NCI-H82 treated with DMSO at 0.1 percent for 48 hours (cell line): ENCODE data around the gene HRH2.

Source experiments
- DNase-seq: peaks from one replicate; lab custom pipeline; 2025; ENCODE audit not compliant: unreplicated experiment; lab: John Stamatoyannopoulos, UW

HRH2 gene

GRCh38 chr5:175690586-175690985, 32.7 kb downstream of the HRH2 start:
- no peak for DNase-seq

GRCh38 chr5:175691761-175692160, 33.9 kb downstream of the HRH2 start:
- no peak for DNase-seq

- no peak for DNase-seq
These were observed 34.5 kb downstream of the HRH2 start for GRCh38 chr5:175692235-175692995.

GRCh38 chr5:175692996-175693710, 35.3 kb downstream of the HRH2 start:
- DNase-seq, result no peak

- no peak for DNase-seq
These were observed 35.9 kb downstream of the HRH2 start for GRCh38 chr5:175693741-175694140.

- DNase-seq, result no peak
These were observed 36.7 kb downstream of the HRH2 start for GRCh38 chr5:175694371-175695160.

GRCh38 chr5:175695161-175696126, 37.6 kb downstream of the HRH2 start:
- DNase-seq, result no peak

GRCh38 chr5:175696139-175696854, 38.4 kb downstream of the HRH2 start:
- DNase-seq, result peak; percentile 21

GRCh38 chr5:175696855-175697198, 39.0 kb downstream of the HRH2 start:
- DNase-seq, result no peak

- DNase-seq, result no peak
These were observed 40.0 kb downstream of the HRH2 start for GRCh38 chr5:175697846-175698245.

GRCh38 chr5:175698401-175699115, 40.7 kb downstream of the HRH2 start:
- no peak for DNase-seq

GRCh38 chr5:175700991-175701390, 43.1 kb downstream of the HRH2 start:
- no peak for DNase-seq

- no peak for DNase-seq
These were observed 43.9 kb downstream of the HRH2 start for GRCh38 chr5:175701797-175702196.

GRCh38 chr5:175706499-175706898, 48.6 kb downstream of the HRH2 start:
- DNase-seq, result no peak

- no peak for DNase-seq
These were observed 50.0 kb downstream of the HRH2 start for GRCh38 chr5:175707751-175708375.

- no peak for DNase-seq
These were observed 51.5 kb downstream of the HRH2 start for GRCh38 chr5:175709276-175709781.

- DNase-seq, result no peak
These were observed 52.5 kb downstream of the HRH2 start for GRCh38 chr5:175710326-175710725.

GRCh38 chr5:175711031-175711430, 53.2 kb downstream of the HRH2 start:
- no peak for DNase-seq
